Measurements from ENCODE around the gene FCHSD2. TPM values are rescaled to one million over a fixed set of nuclear protein-coding genes. Genes with fewer than 3 reads are reported as not detected.

Gene FCHSD2
- total and polyA plus RNA-seq, 2 of the 8 experiments (the other 6 are each of a cell fraction or from before 2014, with no cell fraction given), result 4.1 to 7.8 TPM

DNA sequence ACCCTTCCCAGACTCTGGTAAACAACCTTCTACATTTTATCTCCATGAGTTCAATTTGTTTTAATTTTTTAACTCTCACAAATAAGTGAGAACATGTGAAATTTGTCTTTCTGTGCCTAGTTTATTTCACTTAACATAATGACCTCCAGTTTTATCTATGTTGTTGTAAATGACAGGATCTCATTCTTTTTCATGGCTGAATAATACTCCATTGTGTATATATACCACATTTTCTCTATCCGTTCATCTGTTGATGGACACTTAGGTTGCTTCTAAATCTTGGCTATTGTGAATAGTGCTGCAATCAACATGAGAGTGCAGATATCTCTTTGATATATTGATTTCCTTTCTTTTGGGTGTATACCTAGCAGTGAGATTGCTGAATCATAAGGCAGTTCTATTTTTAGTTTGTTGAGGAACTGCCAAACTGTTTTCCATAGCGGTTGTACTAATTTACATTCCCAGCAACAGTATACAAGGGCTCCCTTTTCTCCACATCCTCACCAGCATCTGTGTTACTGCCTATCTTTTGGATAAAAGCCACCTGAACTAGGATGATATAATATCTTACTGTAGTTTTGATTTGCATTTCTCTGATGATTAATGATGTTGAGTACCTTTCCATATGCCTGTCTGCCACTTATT is 234.0 kb downstream of the FCHSD2 start:
- Histone ChIP-seq H3K23me2 (ENCODE audit: low read depth, low read length) (no peaks in the 10 kb centered on the region), H3K36me3 (ENCODE audit: control insufficient read depth in 2 of 4, insufficient read depth in 4 of 4, low read length in 3 of 4) (no peaks in the 10 kb centered on the region; a peak in 1 of 8 replicates), H3K56ac (replicated peaks; ENCODE audit: insufficient read length, low read depth, low read length) (no peak overlapping the region), H3K9me3 (ENCODE audit: insufficient read depth in 2 of 2, low read depth in 1 of 2, low read length in 1 of 2) (peaks cover 19 to 22% of the 10 kb centered on the region in 2 experiments), H4K5ac (ENCODE audit: insufficient read length, low read depth, low read length) (no peak overlapping the region), H3K4ac (replicated peaks; ENCODE audit: insufficient read length, low read depth, low read length) (no peak overlapping the region), H3K18ac (ENCODE audit: extremely low read depth, low read length) (no peak overlapping the region), H4K8ac (ENCODE audit: extremely low read depth, insufficient read depth, low read length) (no peak overlapping the region), H2AFZ (ENCODE audit: low read length) (no peak overlapping the region), H2BK20ac (ENCODE audit: low read length) (no peak overlapping the region), H3K4me3 (ENCODE audit: extremely low read depth in 1 of 4, insufficient read depth in 2 of 4, low read depth in 3 of 4, low read length in 4 of 4) (no peak overlapping the region), H2AK5ac (ENCODE audit: low read depth, low read length) (no peak overlapping the region), H2BK15ac (ENCODE audit: low read length) (no peak overlapping the region), H3K9ac (replicated peaks in 1 of 4; ENCODE audit: extremely low read depth in 1 of 4, low read depth in 3 of 4, low read length in 3 of 4) (no peak overlapping the region), H2BK5ac (ENCODE audit: low read depth, low read length) (no peak overlapping the region), H3K27me3 (replicated peaks in 1 of 4; ENCODE audit: control insufficient read depth in 3 of 4, extremely low read depth in 1 of 4, insufficient read depth in 3 of 4, low read length in 3 of 4) (no peaks in the 10 kb centered on the region), H4K20me1 (replicated peaks in 1 of 2; ENCODE audit: control insufficient read depth in 1 of 2, insufficient read depth in 2 of 2, low read length in 2 of 2) (no peaks in the 10 kb centered on the region), H4K91ac (replicated peaks; ENCODE audit: insufficient read length, low read length) (no peak overlapping the region), H3K23ac (ENCODE audit: insufficient read length) (no peak overlapping the region), H3K79me1 (ENCODE audit: low read depth, low read length) (no peaks in the 10 kb centered on the region), H3K4me1 (replicated peaks in 1 of 4; ENCODE audit: control insufficient read depth in 3 of 4, insufficient read depth in 4 of 4, low read length in 3 of 4) (peaks cover 0 to 5% (median 1%) of the 10 kb centered on the region in 4 experiments; a peak in 2 of 7 replicates), H2BK12ac (ENCODE audit: low read depth, low read length) (no peak overlapping the region), H3K27ac (ENCODE audit: low read depth, low read length) (no peak overlapping the region), H2BK120ac (replicated peaks; ENCODE audit: low read depth, low read length) (no peak overlapping the region), H3K79me2 (ENCODE audit: control insufficient read depth in 1 of 2, insufficient read depth in 2 of 2, low read length in 2 of 2) (no peaks in the 10 kb centered on the region), H3K4me2 (ENCODE audit: insufficient read depth in 1 of 2, low read depth in 2 of 2, low read length in 2 of 2) (no peak overlapping the region), H3K14ac (ENCODE audit: insufficient read length) (no peak overlapping the region)
- POLR2A ChIA-PET (ENCODE audit: partially characterized antibody), result no interaction called here
- TF ChIP-seq EGR1 (IDR thresholded peaks at IDR 0.05; ENCODE audit: borderline replicate concordance, low read depth, low read length), result no peak
- no peak for TF ChIP-seq JUN (IDR thresholded peaks at IDR 0.05; ENCODE audit: low read depth, low read length)
- TF ChIP-seq SIRT6 (IDR thresholded peaks at IDR 0.05; ENCODE audit: low read length), result no peak
- TF ChIP-seq EP300 (IDR thresholded peaks at IDR 0.05; ENCODE audit: borderline replicate concordance in 1 of 2, low read depth in 2 of 2, low read length in 2 of 2), result no peak
- TF ChIP-seq CHD2 (IDR thresholded peaks at IDR 0.05; ENCODE audit: low read length), result no peak
- CTCF ChIA-PET (ENCODE audit: partially characterized antibody), result no interaction called here
- FAIRE-seq (no peak), DNase-seq (ENCODE audit: low read depth in 1 of 2, low spot score in 2 of 2) (no peak)
- 97% methylated on average over 2 of the region's 2 CpGs; no CpG with 5 or more reads in 1 of the 2 experiments for WGBS, 2 experiments (ENCODE audit: extremely low coverage in 1 of 2, insufficient coverage in 1 of 2, insufficient read length in 1 of 2, insufficient replicate concordance in 2 of 2, low coverage in 1 of 2, low lambda C conversion rate in 2 of 2, missing lambda C conversion rate in 1 of 2)
